Hippocampal formation (tissue), 2 donors: ENCODE data around the gene GBX1.

Experiments
- DNase-seq, 2 donors: peaks; one replicate each; lab custom pipeline; 2025; lab: John Stamatoyannopoulos, UW

GBX1 gene

GRCh38 chr7:151173386-151174245 lies 6.1 kb upstream of the GBX1 start:
- DNase-seq: no peak

- peak; percentile 65 to 72 for DNase-seq
Observed at GRCh38 chr7:151172273-151173141, 5.0 kb upstream of the GBX1 start.

GRCh38 chr7:151168787-151169162 lies 1.3 kb upstream of the GBX1 start:
- no peak for DNase-seq

- DNase-seq: no peak
Observed at GRCh38 chr7:151168003-151168786, 701 bp upstream of the GBX1 start.

- DNase-seq: no peak
Observed at GRCh38 chr7:151166629-151167196, 781 bp downstream of the GBX1 start.

- DNase-seq: no peak
Observed at GRCh38 chr7:151161757-151162156, 5.7 kb downstream of the GBX1 start.

- DNase-seq: no peak
Observed at GRCh38 chr7:151157645-151158329, 9.7 kb downstream of the GBX1 start.

GRCh38 chr7:151152643-151153513 lies 14.6 kb downstream of the GBX1 start:
- DNase-seq: no peak

- DNase-seq: no peak
Observed at GRCh38 chr7:151150388-151150787, 17.1 kb downstream of the GBX1 start.

- no peak for DNase-seq
Observed at GRCh38 chr7:151148319-151149259, 18.9 kb downstream of the GBX1 start.

- peak; percentile 30 to 44 for DNase-seq
Observed at GRCh38 chr7:151146761-151147160, 20.7 kb downstream of the GBX1 start.

GRCh38 chr7:151144387-151144786 lies 23.1 kb downstream of the GBX1 start:
- DNase-seq: no peak

- DNase-seq: no peak
Observed at GRCh38 chr7:151143261-151144015, 24.1 kb downstream of the GBX1 start.

- peak; percentile 81 to 83 for DNase-seq
Observed at GRCh38 chr7:151142686-151143040, 24.8 kb downstream of the GBX1 start.

GRCh38 chr7:151141855-151142685 lies 25.4 kb downstream of the GBX1 start:
- no peak for DNase-seq

- DNase-seq: no peak
Observed at GRCh38 chr7:151141311-151141854, 26.1 kb downstream of the GBX1 start.

GRCh38 chr7:151140826-151141225 lies 26.7 kb downstream of the GBX1 start:
- no peak for DNase-seq
